Measurements from ENCODE around the gene TIAM2. TPM values are rescaled to one million over a fixed set of nuclear protein-coding genes. Genes with fewer than 3 reads are reported as not detected.

The TIAM2 gene
- total and polyA plus RNA-seq, 9 of the 15 experiments (the other 6 are each of a cell fraction or from before 2014, with no cell fraction given) = 0.73 to 6.5 (median 4.3) TPM

DNA sequence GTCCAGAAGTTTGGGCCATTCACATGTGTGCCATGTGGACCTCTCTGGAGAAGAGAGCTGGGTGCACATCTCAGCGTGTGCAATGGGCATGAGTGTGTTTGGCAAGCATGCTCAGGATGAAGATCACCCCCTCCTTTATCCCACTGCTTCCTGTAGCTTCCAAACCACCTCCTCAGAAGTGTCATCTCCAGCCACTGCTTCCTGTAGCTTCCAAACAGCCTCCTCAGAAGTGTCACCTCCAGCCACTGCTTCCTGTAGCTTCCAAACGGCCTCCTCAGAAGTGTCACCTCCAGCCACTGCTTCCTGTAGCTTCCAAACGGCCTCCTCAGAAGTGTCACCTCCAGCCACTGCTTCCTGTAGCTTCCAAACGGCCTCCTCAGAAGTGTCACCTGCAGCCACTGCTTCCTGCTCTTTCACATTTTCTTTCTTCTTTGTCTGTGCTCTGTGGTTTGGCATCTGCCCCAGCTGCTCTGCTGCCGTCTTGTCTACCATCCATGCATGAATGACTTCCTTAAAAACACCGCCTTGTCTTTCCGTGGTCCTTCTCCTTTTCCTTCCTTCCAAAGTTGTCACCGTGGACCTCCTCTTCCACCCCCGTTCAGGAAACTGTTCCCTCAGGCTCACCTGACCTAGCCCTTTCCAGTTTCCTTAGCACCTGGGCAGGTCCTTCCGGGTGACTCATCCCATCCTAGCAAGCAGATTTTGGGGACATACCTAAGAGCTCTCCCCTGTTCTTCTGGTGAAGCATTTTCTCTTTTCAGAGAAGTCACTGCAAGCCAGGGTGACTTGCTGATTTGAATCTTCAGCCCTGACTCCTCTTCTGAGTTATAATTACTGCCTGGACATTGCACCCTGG is 43.5 kb upstream of the TIAM2 start (continued):
- TF ChIP-seq, protein P1, sequence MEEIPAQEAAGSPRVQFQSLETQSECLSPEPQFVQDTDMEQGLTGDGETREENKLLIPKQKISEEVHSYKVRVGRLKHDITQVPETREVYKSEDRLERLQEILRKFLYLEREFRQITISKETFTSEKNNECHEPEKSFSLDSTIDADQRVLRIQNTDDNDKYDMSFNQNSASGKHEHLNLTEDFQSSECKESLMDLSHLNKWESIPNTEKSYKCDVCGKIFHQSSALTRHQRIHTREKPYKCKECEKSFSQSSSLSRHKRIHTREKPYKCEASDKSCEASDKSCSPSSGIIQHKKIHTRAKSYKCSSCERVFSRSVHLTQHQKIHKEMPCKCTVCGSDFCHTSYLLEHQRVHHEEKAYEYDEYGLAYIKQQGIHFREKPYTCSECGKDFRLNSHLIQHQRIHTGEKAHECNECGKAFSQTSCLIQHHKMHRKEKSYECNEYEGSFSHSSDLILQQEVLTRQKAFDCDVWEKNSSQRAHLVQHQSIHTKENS (CRISPR knock-in tag; IDR thresholded peaks at IDR 0.05) = no peak
- TF ChIP-seq DNMT1 (IDR thresholded peaks at IDR 0.05) = no peak
- TF ChIP-seq HSF4 (CRISPR knock-in tag; IDR thresholded peaks at IDR 0.05; ENCODE audit: borderline replicate concordance) = no peak
- no peak for TF ChIP-seq ZNF121 (CRISPR knock-in tag; conservative IDR thresholded peaks at IDR 0.05)
- peak; percentile 60; the same call in 1 of the 2 replicates for TF ChIP-seq ARID1B (IDR thresholded peaks at IDR 0.05)
- TF ChIP-seq SMARCA4 (IDR thresholded peaks at IDR 0.05) = 0 out of 2 replicates have a peak, but pooled peaks have one; percentile 50
- no peak for TF ChIP-seq STAT5B (CRISPR knock-in tag; IDR thresholded peaks at IDR 0.05)
- TF ChIP-seq, protein P2, sequence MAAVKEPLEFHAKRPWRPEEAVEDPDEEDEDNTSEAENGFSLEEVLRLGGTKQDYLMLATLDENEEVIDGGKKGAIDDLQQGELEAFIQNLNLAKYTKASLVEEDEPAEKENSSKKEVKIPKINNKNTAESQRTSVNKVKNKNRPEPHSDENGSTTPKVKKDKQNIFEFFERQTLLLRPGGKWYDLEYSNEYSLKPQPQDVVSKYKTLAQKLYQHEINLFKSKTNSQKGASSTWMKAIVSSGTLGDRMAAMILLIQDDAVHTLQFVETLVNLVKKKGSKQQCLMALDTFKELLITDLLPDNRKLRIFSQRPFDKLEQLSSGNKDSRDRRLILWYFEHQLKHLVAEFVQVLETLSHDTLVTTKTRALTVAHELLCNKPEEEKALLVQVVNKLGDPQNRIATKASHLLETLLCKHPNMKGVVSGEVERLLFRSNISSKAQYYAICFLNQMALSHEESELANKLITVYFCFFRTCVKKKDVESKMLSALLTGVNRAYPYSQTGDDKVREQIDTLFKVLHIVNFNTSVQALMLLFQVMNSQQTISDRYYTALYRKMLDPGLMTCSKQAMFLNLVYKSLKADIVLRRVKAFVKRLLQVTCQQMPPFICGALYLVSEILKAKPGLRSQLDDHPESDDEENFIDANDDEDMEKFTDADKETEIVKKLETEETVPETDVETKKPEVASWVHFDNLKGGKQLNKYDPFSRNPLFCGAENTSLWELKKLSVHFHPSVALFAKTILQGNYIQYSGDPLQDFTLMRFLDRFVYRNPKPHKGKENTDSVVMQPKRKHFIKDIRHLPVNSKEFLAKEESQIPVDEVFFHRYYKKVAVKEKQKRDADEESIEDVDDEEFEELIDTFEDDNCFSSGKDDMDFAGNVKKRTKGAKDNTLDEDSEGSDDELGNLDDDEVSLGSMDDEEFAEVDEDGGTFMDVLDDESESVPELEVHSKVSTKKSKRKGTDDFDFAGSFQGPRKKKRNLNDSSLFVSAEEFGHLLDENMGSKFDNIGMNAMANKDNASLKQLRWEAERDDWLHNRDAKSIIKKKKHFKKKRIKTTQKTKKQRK (IDR thresholded peaks at IDR 0.05; ENCODE audit: borderline replicate concordance, low read depth, low read length) = no peak
- TF ChIP-seq, protein P3, sequence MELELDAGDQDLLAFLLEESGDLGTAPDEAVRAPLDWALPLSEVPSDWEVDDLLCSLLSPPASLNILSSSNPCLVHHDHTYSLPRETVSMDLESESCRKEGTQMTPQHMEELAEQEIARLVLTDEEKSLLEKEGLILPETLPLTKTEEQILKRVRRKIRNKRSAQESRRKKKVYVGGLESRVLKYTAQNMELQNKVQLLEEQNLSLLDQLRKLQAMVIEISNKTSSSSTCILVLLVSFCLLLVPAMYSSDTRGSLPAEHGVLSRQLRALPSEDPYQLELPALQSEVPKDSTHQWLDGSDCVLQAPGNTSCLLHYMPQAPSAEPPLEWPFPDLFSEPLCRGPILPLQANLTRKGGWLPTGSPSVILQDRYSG (tag; conservative IDR thresholded peaks at IDR 0.05; ENCODE audit: low read depth) = no peak
- TF ChIP-seq, protein P4, sequence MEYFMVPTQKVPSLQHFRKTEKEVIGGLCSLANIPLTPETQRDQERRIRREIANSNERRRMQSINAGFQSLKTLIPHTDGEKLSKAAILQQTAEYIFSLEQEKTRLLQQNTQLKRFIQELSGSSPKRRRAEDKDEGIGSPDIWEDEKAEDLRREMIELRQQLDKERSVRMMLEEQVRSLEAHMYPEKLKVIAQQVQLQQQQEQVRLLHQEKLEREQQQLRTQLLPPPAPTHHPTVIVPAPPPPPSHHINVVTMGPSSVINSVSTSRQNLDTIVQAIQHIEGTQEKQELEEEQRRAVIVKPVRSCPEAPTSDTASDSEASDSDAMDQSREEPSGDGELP (CRISPR knock-in tag; IDR thresholded peaks at IDR 0.05; ENCODE audit: borderline replicate concordance) = peak; percentile 22; the same call in 1 of the 2 replicates
- no peak for TF ChIP-seq POLR2AphosphoS2 (IDR thresholded peaks at IDR 0.05; ENCODE audit: low read length)
- TF ChIP-seq MCM5 (IDR thresholded peaks at IDR 0.05; ENCODE audit: low read depth) = no peak
- TF ChIP-seq JUND (IDR thresholded peaks at IDR 0.05; ENCODE audit: borderline replicate concordance, low read depth, low read length) = no peak; the same call in 1 of the 2 replicates
- TF ChIP-seq JUND (tag; IDR thresholded peaks at IDR 0.05; ENCODE audit: borderline replicate concordance, low read depth, low read length) = 0 out of 3 replicates have a peak, but pooled peaks have one; percentile 19
- no peak for TF ChIP-seq ZNF584 (CRISPR knock-in tag; IDR thresholded peaks at IDR 0.05; ENCODE audit: low read depth)
- TF ChIP-seq, protein P5, sequence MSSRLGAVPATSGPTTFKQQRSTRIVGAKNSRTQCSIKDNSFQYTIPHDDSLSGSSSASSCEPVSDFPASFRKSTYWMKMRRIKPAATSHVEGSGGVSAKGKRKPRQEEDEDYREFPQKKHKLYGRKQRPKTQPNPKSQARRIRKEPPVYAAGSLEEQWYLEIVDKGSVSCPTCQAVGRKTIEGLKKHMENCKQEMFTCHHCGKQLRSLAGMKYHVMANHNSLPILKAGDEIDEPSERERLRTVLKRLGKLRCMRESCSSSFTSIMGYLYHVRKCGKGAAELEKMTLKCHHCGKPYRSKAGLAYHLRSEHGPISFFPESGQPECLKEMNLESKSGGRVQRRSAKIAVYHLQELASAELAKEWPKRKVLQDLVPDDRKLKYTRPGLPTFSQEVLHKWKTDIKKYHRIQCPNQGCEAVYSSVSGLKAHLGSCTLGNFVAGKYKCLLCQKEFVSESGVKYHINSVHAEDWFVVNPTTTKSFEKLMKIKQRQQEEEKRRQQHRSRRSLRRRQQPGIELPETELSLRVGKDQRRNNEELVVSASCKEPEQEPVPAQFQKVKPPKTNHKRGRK (tag; IDR thresholded peaks at IDR 0.05) = no peak
- TF ChIP-seq MAFF (IDR thresholded peaks at IDR 0.05; ENCODE audit: low read length) = peak; percentile 65
- no peak for TF ChIP-seq U2AF1 (optimal IDR thresholded peaks at IDR 0.05; ENCODE audit: low read depth, low read length)
- no peak for TF ChIP-seq ZNF143 (CRISPR knock-in tag; IDR thresholded peaks at IDR 0.05)
- TF ChIP-seq NFE2 (IDR thresholded peaks at IDR 0.05; ENCODE audit: low read depth) = peak; percentile 82

Measured in K562 (cell line).